ENCODE results near the gene VAMP1.

VAMP1 gene

GRCh38 chr12:6425590-6426531, 44.6 kb downstream of the VAMP1 start:
- no peak for DNase-seq (ENCODE audit: low read depth)

- no peak for DNase-seq (ENCODE audit: low read depth)
Observed at GRCh38 chr12:6424866-6425265, 45.6 kb downstream of the VAMP1 start.

- DNase-seq (ENCODE audit: low read depth) = no peak
Observed at GRCh38 chr12:6424008-6424347, 46.5 kb downstream of the VAMP1 start.

GRCh38 chr12:6423267-6424007, 47.0 kb downstream of the VAMP1 start:
- peak; percentile 68 for DNase-seq (ENCODE audit: low read depth)

GRCh38 chr12:6420364-6420763, 50.1 kb downstream of the VAMP1 start:
- no peak for DNase-seq (ENCODE audit: low read depth)

- no peak for DNase-seq (ENCODE audit: low read depth)
Observed at GRCh38 chr12:6418796-6419195, 51.7 kb downstream of the VAMP1 start.

GRCh38 chr12:6416596-6416995, 53.9 kb downstream of the VAMP1 start:
- DNase-seq (ENCODE audit: low read depth) = no peak
